HCT116 (cell line): ENCODE results near the gene IL11RA. TPM values are rescaled to one million over a fixed set of nuclear protein-coding genes. Genes with fewer than 3 reads are reported as not detected.

Experiments
- ATAC-seq: fragments of 200-7000 bp; cut with Tn5 transposase; 2 replicates; pipeline ENCODE4 v1.9.1; 2020; ENCODE audit warnings: mild to moderate bottlenecking, moderate library complexity
- BruUV-seq: library from RNA; stranded (reverse); fragments of 400-500 nt; replicated peaks from 2 replicates; lab custom pipeline; 2021; lab: Mats Ljungman, UMichigan
- CTCF ChIA-PET: fragments of 300-600 bp; sonication (Branson Sonifier 250); formaldehyde crosslinking; loops from one replicate; lab custom pipeline; 2021; ENCODE audit warnings: antibody characterized with exemption; lab: Charles Lee
- POLR2A ChIA-PET: fragments of 300-600, 350-600 bp; sonication (Branson Sonifier 250); formaldehyde crosslinking; loops from one replicate; lab custom pipeline; 2021; ENCODE audit warnings: antibody characterized with exemption; lab: Charles Lee
- RAD21 ChIA-PET, 2 experiments: fragments of 300-600 bp; sonication (Branson Sonifier 250); formaldehyde crosslinking; loops; one replicate each; lab custom pipeline; 2023; ENCODE audit warnings: low total read pairs in 2 of 2; ENCODE audit not compliant: uncharacterized antibody in 2 of 2, unreplicated experiment in 2 of 2, low non-redundant PET in 1 of 2; lab: Charles Lee
- DNase-seq: peaks from one replicate; pipeline ENCODE4 v3.0.0-alpha.2; 2010; ENCODE audit warnings: low read depth, low spot score
- H2AFZ ChIP-seq: fragments of 200-600 bp; shearing (Covaris generic), sonication (generic); 2 replicates; pipeline ENCODE4 v1.6.1; 2017; ENCODE audit warnings: low read depth, mixed run types, mixed read lengths, antibody characterized with exemption, low read length; ENCODE audit not compliant: poor library complexity, severe bottlenecking
- H3K27ac ChIP-seq: 2 replicates; pipeline ENCODE4 v1.5.1; 2012; ENCODE audit warnings: low read depth, low read length
- H3K27me3 ChIP-seq: fragments of 200-600 bp; sonication (generic); 2 replicates; pipeline ENCODE4 v1.6.1; 2016; ENCODE audit warnings: mixed run types, low read length, mixed read lengths; ENCODE audit not compliant: insufficient read depth
- H3K36me3 ChIP-seq, 2 experiments: fragments of 200-500 bp in 1 of 2; fragments of 200-600 bp in 1 of 2; sonication (Bioruptor generic) in 1 of 2; sonication (generic) in 1 of 2; 2 replicates each; pipeline versions ENCODE4 v1.5.1 to v1.6.1; 2014 to 2016; ENCODE audit warnings: low read length in 2 of 2, inconsistent platforms in 1 of 2, mixed read lengths in 1 of 2, mixed run types in 1 of 2; ENCODE audit not compliant: insufficient read depth in 2 of 2, control insufficient read depth in 1 of 2
- H3K4me1 ChIP-seq, 2 experiments: fragments of 200-600 bp in 1 of 2; sonication (generic) in 1 of 2; 2 replicates each; pipeline versions ENCODE4 v1.5.1 to v1.6.1; 2012 to 2017; ENCODE audit warnings: low read length in 2 of 2, inconsistent platforms in 1 of 2, mild to moderate bottlenecking in 1 of 2, mixed read lengths in 1 of 2, mixed run types in 1 of 2, moderate library complexity in 1 of 2; ENCODE audit not compliant: insufficient read depth in 2 of 2, control insufficient read depth in 1 of 2
- H3K4me2 ChIP-seq: fragments of 200-600 bp; sonication (generic); 2 replicates; pipeline ENCODE4 v1.6.1; 2017; ENCODE audit warnings: mixed run types, low read length, mixed read lengths
- H3K4me3 ChIP-seq, 2 experiments: fragments of 200-600 bp in 1 of 2; sonication (generic) in 1 of 2; replicated peaks in 1 of 2; 2 replicates each; pipeline ENCODE4 v1.5.1; 2011 to 2016; ENCODE audit warnings: low read length in 2 of 2, control low read depth in 1 of 2, low read depth in 1 of 2, mild to moderate bottlenecking in 1 of 2, mixed read lengths in 1 of 2, mixed run types in 1 of 2
- H3K79me2 ChIP-seq: fragments of 200-600 bp; sonication (generic); 2 replicates; pipeline ENCODE4 v1.6.1; 2017; ENCODE audit warnings: mild to moderate bottlenecking, mixed run types, low read length, moderate library complexity, mixed read lengths; ENCODE audit not compliant: insufficient read depth
- H3K9ac ChIP-seq: fragments of 200-600 bp; sonication (generic); 2 replicates; pipeline ENCODE4 v1.6.1; 2016; ENCODE audit warnings: low read length, mixed read lengths
- H3K9me2 ChIP-seq: fragments of 200-600 bp; sonication (generic), shearing (Covaris generic); 2 replicates; pipeline ENCODE4 v1.6.1; 2017; ENCODE audit warnings: mixed run types, mild to moderate bottlenecking, moderate library complexity; ENCODE audit not compliant: insufficient read depth
- H3K9me3 ChIP-seq, 2 experiments: fragments of 200-500 bp in 1 of 2; fragments of 200-600 bp in 1 of 2; sonication (Bioruptor generic) in 1 of 2; sonication (generic) in 1 of 2; 2 replicates each; pipeline ENCODE4 v1.6.1; 2014 to 2017; ENCODE audit warnings: low read length in 2 of 2, mixed read lengths in 2 of 2, inconsistent platforms in 1 of 2, low read depth in 1 of 2, mild to moderate bottlenecking in 1 of 2, mixed run types in 1 of 2, moderate library complexity in 1 of 2; ENCODE audit not compliant: control insufficient read depth in 1 of 2, insufficient read depth in 1 of 2
- H4K20me1 ChIP-seq: fragments of 200-600 bp; sonication (generic), shearing (Covaris generic); 2 replicates; pipeline ENCODE4 v1.6.1; 2017; ENCODE audit warnings: mixed run types, mild to moderate bottlenecking, moderate library complexity; ENCODE audit not compliant: insufficient read depth
- ATF3 ChIP-seq: IDR thresholded peaks from 2 replicates; pipeline ENCODE4 v1.6.1; 2012
- CBX3 ChIP-seq: IDR thresholded peaks from 2 replicates; pipeline ENCODE4 v1.6.1; 2012; ENCODE audit warnings: low read depth
- CEBPB ChIP-seq: IDR thresholded peaks from 2 replicates; pipeline ENCODE4 v1.6.1; 2012; ENCODE audit warnings: low read depth
- EGR1 ChIP-seq: IDR thresholded peaks from 2 replicates; pipeline ENCODE4 v1.6.1; 2012; ENCODE audit warnings: low read depth
- ELF1 ChIP-seq: IDR thresholded peaks from 2 replicates; pipeline ENCODE4 v1.6.1; 2012; ENCODE audit warnings: low read depth, borderline replicate concordance
- EZH2 ChIP-seq: fragments of 200-600 bp; sonication (generic); IDR thresholded peaks from 2 replicates; pipeline ENCODE4 v1.6.1; 2017; ENCODE audit warnings: antibody characterized with exemption, mixed run types
- EZH2phosphoT487 ChIP-seq: fragments of 200-600 bp; IDR thresholded peaks from 2 replicates; pipeline ENCODE4 v1.6.1; 2018; ENCODE audit warnings: antibody characterized with exemption, borderline replicate concordance
- FOSL1 ChIP-seq: IDR thresholded peaks from 2 replicates; pipeline ENCODE4 v1.6.1; 2012; ENCODE audit warnings: low read depth
- POLR2AphosphoS5 ChIP-seq: IDR thresholded peaks from 2 replicates; pipeline ENCODE4 v1.6.1; 2011; ENCODE audit warnings: mild to moderate bottlenecking, low read depth, low read length, moderate library complexity
- RAD21 ChIP-seq: IDR thresholded peaks from 2 replicates; pipeline ENCODE4 v1.6.1; 2012; ENCODE audit warnings: low read depth, mild to moderate bottlenecking
- REST ChIP-seq: IDR thresholded peaks from 2 replicates; pipeline ENCODE4 v1.6.1; 2012; ENCODE audit warnings: low read depth
- SP1 ChIP-seq: IDR thresholded peaks from 2 replicates; pipeline ENCODE4 v1.6.1; 2012; ENCODE audit warnings: low read depth
- SRF ChIP-seq: IDR thresholded peaks from 2 replicates; pipeline ENCODE4 v1.6.1; 2012; ENCODE audit warnings: low read depth
- TCF7L2 ChIP-seq: IDR thresholded peaks from 2 replicates; pipeline ENCODE4 v1.7.0; 2011; ENCODE audit warnings: borderline replicate concordance, inconsistent platforms; ENCODE audit not compliant: insufficient read depth, insufficient read length; ENCODE audit errors: extremely low read depth
- YY1 ChIP-seq: IDR thresholded peaks from 2 replicates; pipeline ENCODE4 v1.6.1; 2011; ENCODE audit warnings: low read length, low read depth, moderate library complexity, mild to moderate bottlenecking; ENCODE audit not compliant: insufficient replicate concordance; ENCODE audit errors: extremely low read depth
- ZBTB33 ChIP-seq: IDR thresholded peaks from 2 replicates; pipeline ENCODE4 v1.6.1; 2011; ENCODE audit warnings: mild to moderate bottlenecking, low read length, moderate library complexity; ENCODE audit not compliant: insufficient replicate concordance; ENCODE audit errors: extremely low read depth
- intact Hi-C: fragments of 100-400 bp; cut with micrococcal nuclease; formaldehyde crosslinking; loops from 2 replicates; pipeline ENCODE4 v1.10.0; 2022
- total RNA-seq: library from RNA; stranded (reverse); gene quantifications from one replicate; pipeline ENCODE4 v1.2.1, GENCODE V29; 2021; ENCODE audit not compliant: unreplicated experiment
- TF ChIP-seq, protein P1 (sequence below): IDR thresholded peaks from 2 replicates; pipeline ENCODE4 v1.6.1; 2012
- TF ChIP-seq, protein P2 (sequence below), 3 experiments: fragments of 200-600 bp in 1 of 3; sonication (generic) in 1 of 3; IDR thresholded peaks in 2 of 3; conservative IDR thresholded peaks in 1 of 3; 2 replicates each; pipeline ENCODE4 v1.5.1; 2012 to 2017; ENCODE audit warnings: low read depth in 2 of 3, low read length in 2 of 3, antibody characterized with exemption in 1 of 3, borderline replicate concordance in 1 of 3, control low read depth in 1 of 3, mild to moderate bottlenecking in 1 of 3, mixed read lengths in 1 of 3, mixed run types in 1 of 3, moderate library complexity in 1 of 3; ENCODE audit not compliant: insufficient read depth in 1 of 3

IL11RA gene
- total RNA-seq, 1 experiment from 2014 or later, result 10.6 TPM

DNA sequence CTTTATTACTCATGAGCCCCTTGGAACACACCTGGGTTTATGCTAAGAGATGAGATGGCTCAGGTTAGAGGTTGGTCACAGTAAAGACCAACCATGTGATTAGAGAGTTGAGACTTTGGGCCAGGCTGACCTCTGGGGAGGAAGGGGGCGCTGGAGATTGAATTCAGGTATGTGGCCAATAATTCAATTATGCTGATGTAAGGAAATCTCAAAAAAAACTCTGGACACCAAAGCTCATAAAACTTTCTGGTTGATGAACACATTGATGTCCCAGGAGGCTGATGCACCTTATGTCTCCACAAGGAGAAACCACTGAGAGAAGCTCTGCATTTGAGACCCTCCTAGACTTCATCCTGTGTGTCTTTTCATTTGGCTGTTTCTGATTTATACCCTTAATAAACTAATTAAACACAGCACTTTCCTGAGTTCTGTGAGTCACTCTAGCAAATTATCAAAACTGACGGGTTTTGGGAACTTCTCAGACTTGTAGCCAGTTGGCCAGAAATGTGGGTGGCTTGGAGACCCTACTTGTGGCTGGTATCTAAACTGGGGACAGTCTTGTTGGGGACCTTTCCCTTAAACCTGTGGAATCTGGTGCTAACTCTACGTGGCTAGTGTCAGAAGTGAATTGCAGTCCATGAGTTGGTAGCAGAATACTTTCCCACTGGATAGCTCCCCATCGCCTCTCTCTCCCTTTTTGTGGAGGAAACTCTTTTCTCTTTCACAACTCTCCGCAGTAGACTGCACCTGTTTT, 18.0 kb downstream of the IL11RA start:
- no peak overlapping the region for H3K4me2 ChIP-seq
- no peaks in the 10 kb centered on the region for H3K36me3 ChIP-seq
- no peaks in the 10 kb centered on the region for H3K9me3 ChIP-seq
- no peak overlapping the region for H2AFZ ChIP-seq
- TF ChIP-seq EGR1, result no peak
- TF ChIP-seq CEBPB, result no peak
- no peak for TF ChIP-seq EZH2phosphoT487
- no peak for TF ChIP-seq TCF7L2
- TF ChIP-seq, protein P1, sequence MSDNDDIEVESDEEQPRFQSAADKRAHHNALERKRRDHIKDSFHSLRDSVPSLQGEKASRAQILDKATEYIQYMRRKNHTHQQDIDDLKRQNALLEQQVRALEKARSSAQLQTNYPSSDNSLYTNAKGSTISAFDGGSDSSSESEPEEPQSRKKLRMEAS, result no peak
- no peak for TF ChIP-seq YY1
- no peak for TF ChIP-seq CBX3
- TF ChIP-seq POLR2AphosphoS5, result no peak
- TF ChIP-seq FOSL1, result no peak
- TF ChIP-seq SP1, result no peak
- TF ChIP-seq RAD21, result no peak
- no peak for TF ChIP-seq EZH2
- TF ChIP-seq ZBTB33, result no peak
- TF ChIP-seq, protein P2, sequence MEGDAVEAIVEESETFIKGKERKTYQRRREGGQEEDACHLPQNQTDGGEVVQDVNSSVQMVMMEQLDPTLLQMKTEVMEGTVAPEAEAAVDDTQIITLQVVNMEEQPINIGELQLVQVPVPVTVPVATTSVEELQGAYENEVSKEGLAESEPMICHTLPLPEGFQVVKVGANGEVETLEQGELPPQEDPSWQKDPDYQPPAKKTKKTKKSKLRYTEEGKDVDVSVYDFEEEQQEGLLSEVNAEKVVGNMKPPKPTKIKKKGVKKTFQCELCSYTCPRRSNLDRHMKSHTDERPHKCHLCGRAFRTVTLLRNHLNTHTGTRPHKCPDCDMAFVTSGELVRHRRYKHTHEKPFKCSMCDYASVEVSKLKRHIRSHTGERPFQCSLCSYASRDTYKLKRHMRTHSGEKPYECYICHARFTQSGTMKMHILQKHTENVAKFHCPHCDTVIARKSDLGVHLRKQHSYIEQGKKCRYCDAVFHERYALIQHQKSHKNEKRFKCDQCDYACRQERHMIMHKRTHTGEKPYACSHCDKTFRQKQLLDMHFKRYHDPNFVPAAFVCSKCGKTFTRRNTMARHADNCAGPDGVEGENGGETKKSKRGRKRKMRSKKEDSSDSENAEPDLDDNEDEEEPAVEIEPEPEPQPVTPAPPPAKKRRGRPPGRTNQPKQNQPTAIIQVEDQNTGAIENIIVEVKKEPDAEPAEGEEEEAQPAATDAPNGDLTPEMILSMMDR (IDR thresholded peaks at IDR 0.05 in 2 of 3, conservative IDR thresholded peaks at IDR 0.05 in 1 of 3; ENCODE audit: borderline replicate concordance in 1 of 3, insufficient read depth in 1 of 3, low read depth in 2 of 3, low read length in 2 of 3), result no peak
- TF ChIP-seq SRF, result no peak
- no peak for TF ChIP-seq ATF3
- no peak for TF ChIP-seq REST
- TF ChIP-seq ELF1, result no peak
- intact Hi-C loops, result loop anchor here (10.0 kb wide), 1 partner anchor 315 kb away; the partner anchor contains the start of gene DNAJB5
- DNase-seq, result no peak
- CTCF ChIA-PET, result no interaction called here
- POLR2A ChIA-PET, result no interaction called here
- H3K4me1 ChIP-seq, result peaks cover under 1 to 12% of the 10 kb centered on the region in 2 experiments; a peak in 3 of 4 replicates
- no peak overlapping the region for H3K9ac ChIP-seq
- no peak for ATAC-seq
- H4K20me1 ChIP-seq, result no peaks in the 10 kb centered on the region
- H3K4me3 ChIP-seq, result no peak overlapping the region
- no TSS peak for BruUV-seq
- RAD21 ChIA-PET, result no interaction called here
- H3K9me2 ChIP-seq, result no peaks in the 10 kb centered on the region
- H3K27me3 ChIP-seq, result no peaks in the 10 kb centered on the region
- peaks cover 12% of the 10 kb centered on the region; the same call in 1 of the 2 replicates for H3K79me2 ChIP-seq
- no peak overlapping the region for H3K27ac ChIP-seq
